HuH-7 (cell line): Measurements from ENCODE around the gene EPN2.
A peak's percentile ranks its signal among the peaks of the same experiment; 100 is the strongest.

ENCODE experiments used
- DNase-seq: peaks from one replicate; pipeline ENCODE4 v3.0.0; 2011; ENCODE audit warnings: low spot score

EPN2 gene

DNA sequence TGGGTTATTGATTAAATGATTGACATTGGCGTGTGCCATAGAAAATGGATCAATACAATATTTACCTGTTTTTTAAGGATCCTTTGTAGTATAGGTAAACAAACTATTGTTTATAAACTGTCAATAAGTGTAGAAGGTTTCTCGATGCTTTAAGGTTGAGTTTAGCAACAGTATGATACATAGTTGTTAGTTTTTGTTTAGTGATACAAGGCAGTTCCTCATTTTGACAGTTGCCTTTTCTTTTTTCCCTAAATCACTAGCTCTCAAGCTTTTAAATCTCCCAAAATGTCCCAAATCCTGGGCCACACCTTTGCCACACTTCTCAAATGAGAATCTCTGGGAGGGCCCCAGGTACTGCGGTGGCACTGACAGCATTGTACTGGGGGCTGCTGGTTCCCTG is 57.3 kb downstream of the EPN2 start:
- DNase-seq, result no peak

DNA sequence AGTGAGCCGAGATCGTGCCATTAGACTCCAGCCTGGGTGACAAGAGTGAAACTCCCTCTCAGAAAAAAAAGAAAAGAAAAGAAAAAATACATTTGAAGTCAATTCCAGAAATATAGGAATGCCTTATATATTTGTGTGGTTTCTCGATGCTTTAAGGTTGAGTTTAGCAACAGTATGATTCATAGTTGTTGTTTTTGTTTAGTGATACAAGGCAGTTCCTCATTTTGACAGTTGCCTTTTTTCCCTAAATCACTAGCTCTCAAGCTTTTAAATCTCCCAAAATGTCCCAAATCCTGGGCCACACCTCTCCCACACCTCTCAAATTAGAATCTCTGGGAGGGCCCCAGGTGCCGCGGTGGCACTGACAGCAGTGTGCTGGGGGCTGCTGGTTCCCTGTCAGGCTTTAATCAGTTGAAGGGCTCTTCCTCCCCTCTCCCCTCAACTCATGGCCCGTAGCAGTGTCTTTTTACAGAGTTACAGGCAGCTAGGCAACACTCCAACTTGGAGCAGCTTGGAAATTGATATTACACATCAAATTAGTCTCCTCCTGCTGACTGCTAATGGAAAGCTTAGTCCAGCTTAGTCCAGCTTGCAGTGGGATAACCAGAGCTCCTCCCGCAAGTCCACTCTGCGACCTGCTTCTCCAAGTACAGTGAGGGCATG is 58.4 kb downstream of the EPN2 start:
- no peak for DNase-seq

DNA sequence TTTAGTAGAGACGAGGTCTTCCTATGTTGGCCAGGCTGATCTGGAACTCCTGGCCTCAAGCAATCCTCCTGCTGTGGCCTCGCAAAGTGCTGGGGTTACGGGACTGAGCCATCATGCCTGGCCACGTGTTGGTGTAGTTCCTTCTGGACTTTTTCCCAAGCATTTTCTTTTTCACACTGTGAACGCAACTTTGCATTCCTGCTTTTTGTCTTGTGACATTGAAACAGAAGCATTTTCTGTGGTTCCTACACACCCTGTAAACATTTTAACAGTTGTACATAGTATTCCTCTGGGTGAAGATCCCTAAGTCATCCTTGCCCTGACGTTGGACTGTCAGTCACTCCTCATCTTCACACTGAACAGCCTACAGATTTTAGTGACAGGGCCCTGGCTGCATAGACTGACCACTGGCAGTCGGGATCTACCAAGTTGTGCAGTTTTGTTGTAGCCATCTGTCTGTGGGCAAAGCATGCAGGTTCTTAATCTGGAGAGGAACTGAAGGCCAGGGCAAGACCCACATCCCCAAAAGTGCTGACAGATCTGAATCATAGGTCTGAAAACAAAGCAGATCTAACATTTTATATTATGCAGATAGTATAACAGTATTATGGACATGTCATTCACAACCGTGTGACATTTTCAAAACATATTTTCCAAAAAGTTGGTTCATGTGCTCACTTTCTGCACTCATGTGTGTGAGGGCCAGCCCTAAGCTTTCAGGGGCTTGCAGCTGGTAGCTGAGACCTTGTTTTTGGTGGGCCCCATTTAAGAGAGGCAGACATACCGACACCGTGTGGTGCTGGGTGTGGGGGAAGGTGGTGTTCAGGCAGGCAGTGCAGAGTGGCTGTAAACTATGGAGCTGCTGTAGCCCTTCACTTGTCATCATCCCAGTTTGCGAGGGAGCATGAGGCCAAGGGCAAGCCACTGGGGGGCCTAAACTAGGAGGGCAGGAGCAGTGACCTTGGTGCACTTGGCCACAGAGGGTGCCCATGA is 59.9 kb downstream of the EPN2 start:
- no peak for DNase-seq

DNA sequence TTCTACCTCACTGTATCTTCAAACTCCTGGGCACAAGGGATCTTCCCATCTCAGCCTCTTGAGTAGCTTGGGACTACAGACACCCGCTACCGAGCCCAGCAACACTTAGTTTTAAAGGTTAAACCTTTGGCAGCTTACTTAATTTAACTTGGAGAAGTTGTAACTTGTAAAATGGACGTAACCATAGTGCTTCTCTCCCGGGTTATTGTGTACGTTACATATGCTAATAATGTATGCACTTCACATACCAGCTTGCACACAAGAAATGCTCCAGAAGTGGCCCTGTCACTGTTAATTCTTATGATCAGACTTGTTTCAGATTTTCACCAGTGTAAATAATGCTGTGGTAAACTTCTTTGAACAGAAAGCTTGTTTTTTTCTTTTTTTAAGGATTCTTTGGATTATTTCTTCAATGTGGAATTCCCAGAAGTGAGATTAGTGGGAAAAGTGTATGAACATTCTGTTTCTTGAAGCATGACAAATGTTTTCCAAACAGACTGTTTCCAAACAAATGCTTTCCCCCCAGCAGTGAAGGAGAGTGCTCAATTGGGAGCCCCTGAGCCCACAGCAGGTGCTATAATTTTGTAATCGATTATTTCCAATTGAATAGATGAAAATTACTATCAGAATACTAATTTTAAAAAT is 61.5 kb downstream of the EPN2 start:
- DNase-seq, result no peak

DNA sequence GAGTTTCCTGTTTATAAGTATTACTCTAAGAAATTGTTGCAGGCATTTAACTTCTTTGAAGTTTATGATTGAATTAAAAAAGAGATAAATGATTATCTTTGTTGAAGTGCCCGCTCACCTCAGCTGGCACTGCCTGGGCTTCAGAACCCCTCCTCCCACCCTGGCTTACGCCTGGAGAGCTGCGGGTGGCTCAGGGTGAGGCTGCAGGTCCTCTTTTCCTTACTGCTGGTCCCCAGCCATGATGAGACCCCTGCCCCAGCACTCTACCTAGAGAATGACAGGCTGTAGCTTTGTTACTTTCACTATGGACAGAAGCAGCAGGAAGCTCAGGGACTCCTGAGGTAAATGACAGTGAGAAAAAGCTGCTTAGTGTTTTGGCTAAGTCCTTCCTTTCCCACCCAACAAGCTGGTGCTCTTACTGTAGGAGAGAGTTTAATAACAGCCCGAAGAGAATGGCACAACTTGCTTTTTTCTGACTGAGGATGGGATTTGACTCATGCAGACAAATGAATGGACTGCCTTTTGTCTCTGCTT is 62.1 kb downstream of the EPN2 start:
- no peak for DNase-seq

DNA sequence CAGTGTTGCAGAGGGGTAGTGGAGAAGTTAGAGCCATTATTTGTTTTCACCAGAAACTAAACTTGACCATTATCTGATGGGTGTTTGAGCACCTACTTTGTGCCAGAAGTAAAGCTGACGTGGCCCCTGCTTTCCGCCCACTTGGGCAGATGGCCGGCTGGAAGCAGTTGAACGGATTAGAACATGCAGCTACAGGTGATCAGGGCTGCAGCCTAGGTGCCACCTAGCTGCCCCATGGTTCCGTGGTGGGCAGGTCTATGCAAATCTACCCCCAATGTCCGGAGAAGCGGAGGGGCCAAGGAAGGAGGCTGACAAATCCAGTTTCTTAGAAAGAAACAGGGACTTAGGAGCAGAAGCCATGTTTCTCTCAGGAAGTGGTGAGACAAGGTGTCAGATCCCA is 62.7 kb downstream of the EPN2 start:
- DNase-seq, result no peak

DNA sequence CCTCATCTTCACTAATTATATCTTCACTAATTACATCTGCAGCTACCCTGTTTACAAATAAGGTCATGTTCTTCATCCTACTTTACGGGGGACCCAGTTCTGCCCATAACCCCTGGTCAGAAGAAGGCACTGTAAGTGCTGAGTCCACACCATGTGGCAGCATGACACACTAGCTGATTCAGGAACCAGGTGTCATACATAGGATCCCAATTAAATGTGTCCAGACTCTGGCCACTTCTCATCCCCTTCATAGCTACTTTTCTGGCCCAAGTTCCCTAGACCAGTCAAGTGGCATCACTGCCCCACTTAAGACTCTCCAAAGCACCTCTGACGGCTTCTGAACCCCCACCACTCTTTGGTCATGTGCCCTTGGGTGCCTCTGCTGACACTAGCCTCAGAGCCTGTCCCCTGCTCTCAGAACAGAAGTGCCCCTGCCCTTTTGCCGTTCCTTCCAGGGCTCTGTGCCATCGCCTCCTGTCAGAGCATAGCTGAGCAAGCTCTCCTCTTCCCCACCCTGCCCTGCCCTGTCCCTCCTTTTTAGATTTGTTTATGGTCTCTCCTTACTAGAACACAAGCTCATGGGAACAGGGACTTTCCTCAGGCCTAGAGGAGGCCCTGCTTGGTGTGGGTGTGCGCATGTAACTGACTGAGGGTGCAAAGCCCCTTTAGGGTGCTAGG is 64.2 kb downstream of the EPN2 start:
- no peak for DNase-seq

DNA sequence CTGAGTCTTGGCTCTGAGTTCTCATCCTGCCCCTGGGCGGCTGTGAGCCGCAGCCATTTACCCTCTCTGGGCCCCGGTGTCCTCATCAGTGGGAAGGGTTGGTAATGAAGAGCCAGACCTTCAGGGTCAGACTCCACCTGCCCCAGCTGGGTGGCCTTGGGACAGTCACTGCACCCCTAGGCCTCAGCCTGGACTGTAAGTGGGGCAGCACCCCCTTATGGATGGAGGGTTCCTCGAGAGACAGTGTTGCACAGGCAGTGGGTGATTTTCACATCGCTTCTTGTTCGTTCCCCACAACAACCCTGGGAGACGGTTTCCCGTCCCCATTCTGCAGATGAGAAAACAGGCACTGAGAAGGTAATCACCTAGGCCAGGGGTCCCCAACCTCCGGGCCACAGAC is 64.8 kb downstream of the EPN2 start:
- no peak for DNase-seq

DNA sequence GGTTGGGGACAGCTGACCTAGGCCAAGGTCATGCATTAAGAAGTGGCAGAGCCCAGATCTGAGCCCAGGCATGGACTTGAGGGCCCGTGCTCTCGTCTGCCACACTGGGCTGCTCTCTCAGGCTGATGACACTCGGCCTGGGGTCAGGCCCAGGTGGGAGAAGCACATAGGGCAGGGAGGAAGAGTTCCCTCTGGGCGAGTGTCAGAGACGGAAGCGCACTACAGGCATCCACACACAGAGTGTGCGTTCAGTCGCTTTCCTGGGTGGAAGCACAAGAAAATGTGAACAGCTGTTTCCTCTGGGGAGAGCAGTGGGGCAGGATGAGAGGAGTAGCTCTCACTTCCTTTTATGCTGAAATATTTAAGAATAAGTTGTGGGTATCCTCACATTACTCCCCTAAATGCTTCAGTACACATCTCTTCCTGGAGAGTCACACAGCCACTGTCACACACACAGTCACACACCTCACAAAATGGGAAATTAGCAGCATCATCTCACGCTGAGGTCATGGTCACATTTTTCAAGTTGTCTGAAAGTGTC is 65.7 kb downstream of the EPN2 start:
- DNase-seq, result no peak

DNA sequence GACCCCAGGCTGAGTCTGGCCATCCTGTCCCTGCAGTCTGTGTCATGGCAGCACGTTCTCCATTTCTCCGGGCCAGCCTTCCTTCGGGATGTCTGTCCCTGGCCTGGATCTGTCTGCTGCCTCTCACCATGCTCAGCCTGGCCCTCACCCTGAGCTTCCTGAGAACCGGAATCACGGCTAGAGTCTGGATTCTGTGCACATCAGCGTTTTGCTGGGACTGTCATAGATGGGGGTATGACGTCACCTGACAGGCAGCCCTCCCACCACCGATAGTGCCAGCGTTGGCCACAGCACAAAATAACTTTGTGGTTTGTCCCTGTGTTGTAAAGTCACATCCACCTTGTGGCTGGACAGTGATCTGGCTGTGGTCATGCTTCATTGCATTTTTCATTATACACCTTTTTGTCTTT is 66.2 kb downstream of the EPN2 start:
- no peak for DNase-seq

DNA sequence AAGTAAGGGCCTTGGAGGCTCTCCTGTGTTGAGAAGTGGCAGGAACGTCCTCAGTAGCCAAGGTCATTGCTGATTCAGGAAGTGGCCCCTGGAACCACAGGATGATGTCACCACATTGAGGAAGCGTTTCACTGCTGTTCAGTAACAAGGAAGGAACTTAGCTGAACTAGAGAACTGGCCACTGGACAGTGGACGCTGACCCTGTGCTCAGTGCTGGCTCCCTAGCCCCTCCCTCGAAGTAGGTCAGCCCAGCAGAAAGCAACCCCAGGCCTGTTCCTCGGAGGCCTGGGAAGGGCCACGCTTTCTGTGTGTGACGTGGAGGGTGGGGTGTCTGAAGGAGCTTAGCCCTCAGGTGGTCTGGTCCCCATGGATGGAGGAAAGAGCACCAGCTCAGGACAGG is 67.0 kb downstream of the EPN2 start:
- DNase-seq, result peak; percentile 17

DNA sequence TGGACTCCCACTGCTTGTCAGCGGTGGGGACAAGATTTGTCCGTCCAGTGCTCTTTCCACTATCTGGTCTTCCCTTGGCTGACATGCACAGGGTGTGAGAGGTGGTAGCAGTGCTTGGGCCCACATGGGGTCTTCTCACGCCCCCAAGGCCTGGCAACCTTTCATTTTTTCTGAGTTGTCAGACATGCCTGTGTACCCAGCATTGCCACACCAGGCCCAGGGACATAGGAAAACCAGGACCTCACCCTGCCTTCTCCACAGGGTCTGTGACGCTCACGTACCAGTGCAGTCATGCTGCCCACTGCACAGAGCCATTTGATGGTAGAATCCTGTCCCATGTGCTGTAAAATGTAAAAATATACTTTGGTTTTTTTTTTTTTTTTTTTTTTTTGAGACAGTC is 67.6 kb downstream of the EPN2 start:
- DNase-seq, result no peak

DNA sequence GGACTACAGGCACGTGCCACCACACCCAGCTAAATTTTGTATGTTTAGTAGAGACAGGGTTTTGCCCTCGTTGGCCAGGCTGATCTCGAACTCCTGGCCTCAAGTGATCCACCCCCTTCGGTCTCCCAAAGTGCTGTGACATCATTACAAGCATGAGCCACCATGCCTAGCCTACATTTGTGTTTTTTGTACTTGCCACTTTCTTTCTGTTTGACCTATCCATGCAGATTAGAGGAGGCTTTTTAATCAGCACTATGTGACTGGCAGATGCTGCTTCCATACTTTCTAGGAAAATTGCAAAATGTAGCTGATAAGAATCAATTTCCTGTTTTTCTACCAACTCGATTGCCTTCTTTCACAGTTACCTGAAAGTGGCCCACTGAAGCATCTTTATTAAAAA is 68.1 kb downstream of the EPN2 start:
- DNase-seq, result no peak

DNA sequence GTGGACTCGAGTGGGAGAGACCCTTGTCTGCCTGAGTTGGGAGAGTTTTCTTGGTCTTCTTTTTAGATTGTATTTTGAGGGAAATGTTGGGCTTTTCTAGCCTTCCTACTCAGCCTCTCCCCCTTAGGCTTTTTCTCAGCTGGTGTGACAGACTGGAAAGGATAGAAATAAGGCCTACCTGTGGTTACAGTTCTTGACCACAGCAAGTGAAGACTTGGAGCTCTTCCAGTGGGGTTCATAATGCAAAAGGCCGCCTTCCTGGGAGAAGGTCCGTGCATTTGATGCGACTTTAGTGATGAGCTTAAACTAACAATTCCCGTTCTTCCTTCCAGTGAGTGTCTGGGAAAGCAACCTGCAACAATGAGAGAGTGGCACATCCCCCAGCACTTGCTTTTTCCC is 68.6 kb downstream of the EPN2 start:
- no peak for DNase-seq

DNA sequence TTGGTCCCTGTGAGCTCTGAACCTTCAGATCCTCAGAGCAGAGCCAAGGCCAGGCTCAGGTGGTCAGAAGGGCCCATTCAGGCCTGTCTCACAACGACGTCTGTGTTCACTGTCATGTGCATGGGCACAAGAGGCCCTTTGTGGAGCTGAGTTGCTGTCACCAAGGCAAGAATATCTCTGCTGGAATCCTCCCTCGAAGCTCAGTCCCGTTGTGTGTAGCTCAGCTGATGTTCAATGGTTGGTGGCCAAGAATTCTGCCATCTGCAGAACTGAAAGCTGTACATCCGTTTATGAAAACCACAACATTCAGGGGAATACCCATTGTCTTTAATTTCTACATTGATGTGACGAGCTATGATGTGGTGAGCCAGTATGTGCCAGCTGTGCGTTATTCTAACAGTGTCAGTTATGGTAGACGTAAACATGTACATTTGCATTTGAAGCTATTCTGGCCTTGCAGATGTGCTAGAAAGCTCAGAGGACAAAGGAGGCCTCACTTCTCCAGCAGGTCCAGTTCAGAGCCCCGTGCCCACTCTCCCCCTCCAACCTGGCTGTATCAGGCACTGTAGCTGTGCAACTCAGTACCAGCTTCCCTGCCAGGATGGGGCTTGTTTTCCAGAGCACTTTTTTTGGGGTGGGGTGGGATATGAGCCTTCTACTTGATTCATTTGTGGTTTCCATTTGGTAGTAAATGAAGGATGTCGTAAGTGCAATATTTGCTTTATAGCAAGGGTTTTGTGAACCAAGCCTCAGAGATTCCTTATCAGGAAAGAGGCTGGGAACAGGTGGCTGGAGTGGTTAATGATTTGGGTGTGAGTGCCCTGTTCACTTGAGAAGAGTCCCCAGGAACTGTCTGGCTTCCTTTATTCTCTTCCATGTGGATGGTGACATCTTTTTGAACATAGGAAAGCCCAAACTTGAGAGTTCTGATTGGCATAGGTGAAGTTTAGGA is 69.3 kb downstream of the EPN2 start:
- DNase-seq, result no peak

DNA sequence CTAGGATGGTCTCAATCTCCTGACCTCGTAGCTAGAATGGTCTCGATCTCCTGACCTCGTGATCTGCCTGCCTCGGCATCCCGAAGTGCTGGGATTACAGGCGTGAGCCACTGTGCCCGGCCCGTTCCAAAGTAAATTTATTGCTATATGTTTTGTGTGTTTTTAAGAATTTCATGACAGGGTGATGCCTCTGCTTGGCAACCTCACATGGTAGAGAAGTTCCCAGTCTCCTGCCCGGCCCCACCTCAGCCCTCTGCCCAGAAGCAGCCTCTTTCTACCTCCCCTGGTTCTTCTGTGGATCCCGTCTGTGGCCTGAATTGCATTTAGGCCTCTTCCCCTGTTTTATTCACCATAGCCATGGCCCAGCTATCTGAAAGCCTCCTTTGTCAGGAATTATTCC is 70.4 kb downstream of the EPN2 start:
- DNase-seq, result no peak

DNA sequence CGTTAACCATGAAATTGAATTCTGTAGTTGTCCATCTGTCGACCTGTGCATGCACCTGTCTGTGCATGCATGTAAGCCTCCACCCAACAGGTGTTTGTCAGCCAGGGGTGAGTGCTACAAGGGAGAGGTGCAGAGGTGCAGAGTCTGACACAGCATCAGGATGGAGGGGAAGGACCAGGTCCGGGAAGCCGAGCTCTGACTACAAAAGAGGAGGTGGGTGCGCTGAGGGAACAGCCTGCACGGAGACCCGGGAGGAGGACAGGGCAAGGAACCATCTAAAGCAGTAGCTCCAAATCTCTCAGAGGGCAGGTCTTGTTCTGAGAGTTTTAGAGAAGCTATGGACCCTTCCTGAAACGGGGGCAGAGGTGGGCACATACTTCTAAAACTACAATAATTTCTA is 71.2 kb downstream of the EPN2 start:
- no peak for DNase-seq

DNA sequence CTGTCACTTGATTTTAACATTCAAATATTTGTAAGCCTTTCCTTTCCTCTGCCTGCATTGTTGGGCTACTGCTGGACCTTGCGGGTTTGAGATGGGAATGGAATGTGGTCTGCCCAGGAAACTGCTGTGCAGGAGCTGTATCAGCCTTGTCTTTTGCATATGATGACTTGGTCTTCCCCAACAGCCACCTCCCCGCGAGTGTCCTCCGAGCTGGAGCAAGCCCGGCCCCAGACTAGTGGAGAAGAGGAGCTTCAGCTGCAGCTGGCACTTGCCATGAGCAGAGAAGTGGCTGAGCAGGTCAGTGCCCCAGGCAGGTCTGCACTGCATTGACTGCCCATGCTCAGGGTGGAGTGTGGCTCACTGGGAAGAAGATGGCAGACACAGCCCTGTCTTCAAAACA is 72.5 kb downstream of the EPN2 start:
- DNase-seq, result no peak

DNA sequence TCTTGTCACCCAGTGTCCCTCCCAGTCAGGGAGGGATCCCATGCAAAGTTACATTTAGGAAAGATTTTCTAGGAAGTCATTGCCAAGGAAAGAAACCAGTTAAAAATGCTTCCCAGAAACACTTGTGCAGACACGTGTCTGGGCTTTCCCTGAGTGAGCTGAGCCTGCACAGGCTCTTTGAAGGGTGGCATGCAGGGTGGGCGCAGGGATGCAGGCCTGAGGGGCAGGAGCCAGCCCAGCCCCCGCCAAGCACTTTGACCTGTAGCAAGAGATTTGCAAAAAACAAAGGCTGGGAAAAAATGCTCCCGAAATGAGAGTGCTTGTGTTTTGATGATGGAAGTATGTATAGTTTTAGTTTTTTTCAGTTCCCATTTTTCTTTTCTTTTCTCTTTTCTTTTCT is 73.0 kb downstream of the EPN2 start:
- no peak for DNase-seq

DNA sequence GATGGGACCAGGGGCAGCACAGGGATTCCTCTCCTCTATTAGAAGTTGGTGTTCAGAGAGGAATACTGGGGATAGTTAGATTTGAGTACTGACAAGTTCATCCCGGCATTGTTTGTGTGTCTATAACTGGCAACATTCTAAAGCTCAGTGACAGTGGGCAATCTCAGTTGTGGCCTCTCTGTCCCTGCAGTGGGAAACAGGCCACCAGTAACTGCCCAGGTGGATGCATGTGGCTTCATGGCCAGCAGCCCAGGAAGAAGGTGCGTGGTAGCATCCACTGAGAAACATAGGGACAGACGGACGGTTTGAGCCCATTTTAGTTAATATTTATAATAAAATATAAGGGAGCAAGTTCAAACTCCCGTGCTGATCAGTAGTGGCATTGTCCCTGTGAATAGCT is 73.8 kb downstream of the EPN2 start:
- DNase-seq, result no peak
